Activated CD4-positive, CD25-positive, alpha-beta regulatory T cell treated with anti-CD3 and anti-CD28 coated beads, Interleukin-2, amount 50 U/mL, for 72 hours (primary cell): ENCODE data around the gene LIMS2.

ENCODE experiments used
- DNase-seq: peaks from one replicate; pipeline ENCODE4 v3.0.0; 2021

The LIMS2 gene

DNA sequence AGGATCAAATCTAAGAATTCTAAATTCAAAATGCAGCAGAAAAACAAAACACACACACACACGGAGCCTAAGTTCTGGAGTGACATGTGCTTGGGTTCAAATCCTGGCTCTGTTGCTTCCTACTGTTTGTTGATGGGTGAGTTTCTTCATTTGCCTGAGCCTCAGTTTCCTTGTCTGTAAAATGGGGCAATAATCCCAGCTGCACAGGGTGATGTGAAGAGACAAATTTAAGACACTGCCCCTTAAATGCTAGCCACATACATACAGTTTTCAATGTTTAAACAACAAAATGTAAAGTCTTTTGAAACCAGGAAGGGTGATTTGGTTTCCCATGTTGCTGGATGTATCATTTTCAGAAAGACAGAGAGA, 30.3 kb downstream of the LIMS2 start:
- no peak for DNase-seq

DNA sequence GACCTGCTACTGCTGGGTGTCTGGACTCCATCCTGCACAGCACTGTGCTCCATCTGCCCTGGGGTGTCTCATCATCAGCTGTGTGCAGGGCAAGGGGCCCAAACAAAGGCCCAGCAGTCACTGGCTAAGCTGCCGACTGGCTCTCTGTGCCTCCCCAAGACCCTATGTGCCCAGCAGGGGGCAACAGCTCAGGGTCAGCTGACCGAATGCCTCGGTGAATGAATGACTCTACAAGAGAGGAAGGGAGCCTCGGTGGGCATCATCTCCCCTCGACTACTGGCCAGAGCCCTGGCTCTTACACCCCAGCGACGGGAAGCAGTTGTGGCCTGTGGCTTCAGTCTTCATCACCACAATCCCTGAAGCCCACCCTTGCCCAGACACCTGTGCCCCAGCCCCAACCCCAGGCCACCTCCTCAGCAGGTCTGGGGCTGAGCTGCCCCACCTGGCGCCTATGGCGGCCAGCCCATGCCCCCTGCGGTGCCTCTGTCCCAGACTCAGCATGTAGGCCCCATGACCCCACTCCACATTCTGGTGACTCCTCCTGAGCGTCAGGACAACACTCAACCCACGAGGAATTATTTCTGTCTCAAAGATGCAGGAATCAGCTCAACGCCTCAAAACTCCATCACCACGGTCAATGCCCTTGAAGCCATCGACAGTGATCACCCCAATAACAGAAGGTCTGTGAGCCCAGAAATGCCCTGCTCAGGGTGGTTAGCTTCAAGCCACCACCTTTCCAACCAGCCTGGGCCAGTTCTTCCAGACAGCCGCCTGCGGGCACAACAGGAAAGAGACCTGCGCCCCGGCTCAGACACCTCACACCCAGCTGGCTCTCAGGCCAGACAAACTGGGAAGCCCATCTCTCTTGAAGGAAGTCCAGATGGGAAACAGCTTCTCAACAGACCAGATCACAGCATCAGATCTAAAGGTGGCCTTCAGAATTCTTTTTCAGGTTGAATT, 31.0 kb downstream of the LIMS2 start:
- DNase-seq = no peak

DNA sequence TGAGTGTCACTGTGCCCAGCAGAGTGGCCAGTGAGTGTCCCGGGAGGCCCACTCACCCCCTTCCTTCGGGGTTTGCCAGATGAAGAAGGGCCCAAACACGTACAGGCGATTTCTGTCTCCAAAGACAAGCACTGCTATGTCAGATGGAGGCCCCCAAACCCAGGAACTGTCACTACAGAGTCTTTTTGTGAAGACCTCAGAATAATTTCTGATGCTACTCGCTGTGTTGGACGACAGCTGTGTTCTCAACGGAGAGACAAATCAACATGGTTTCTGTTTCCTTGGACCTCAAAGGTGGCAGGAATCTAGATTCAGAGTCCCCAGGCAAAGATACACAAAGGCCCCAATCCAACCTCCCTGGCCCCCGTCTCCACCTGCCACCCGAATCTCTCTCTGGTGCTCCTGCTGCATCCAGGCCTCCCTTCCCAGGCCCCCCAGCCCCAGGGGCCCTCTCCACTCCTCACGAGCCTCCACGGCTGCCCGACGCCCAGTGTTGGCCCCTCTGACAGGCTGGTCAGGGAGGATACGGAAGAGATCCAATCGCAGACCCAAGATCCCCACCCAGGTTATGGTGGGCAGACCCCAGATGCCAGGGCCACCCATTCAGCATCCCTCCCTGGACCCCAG, 31.8 kb downstream of the LIMS2 start:
- no peak for DNase-seq

DNA sequence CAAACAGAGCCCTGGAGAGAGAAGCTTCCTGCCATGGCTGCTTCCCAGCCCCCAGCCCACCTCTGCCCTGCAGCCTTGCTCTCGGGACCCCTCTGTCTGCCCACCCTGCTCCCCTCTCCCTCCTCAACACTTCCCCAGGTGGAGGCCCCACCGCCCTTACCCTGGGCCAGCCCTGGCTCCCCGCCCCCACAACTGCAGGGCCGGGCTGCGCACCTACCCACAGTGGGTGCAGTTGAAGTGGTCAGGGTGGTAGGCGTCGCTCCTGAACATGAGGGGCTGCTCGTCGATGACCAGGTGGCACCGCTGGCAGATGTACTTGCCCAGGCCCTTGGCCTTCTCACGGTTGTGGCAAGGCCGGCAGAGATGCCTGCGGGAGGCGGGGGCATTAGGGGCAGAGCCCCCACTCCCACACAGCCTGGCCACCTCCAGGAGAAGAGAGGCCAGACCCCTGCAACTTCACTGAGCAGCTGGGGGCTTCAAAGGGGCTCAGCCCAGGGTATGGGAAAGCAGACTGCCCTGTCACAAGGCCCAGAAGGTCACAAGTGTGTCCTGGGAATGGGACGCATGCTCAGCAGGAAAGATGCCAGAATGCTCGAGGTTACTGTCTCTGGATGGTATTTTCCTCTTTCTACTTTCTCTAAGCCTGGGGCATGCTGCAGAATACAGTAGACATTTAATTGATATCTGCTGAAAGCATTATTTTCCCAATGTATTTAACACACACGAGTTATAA, 32.5 kb downstream of the LIMS2 start:
- no peak for DNase-seq

DNA sequence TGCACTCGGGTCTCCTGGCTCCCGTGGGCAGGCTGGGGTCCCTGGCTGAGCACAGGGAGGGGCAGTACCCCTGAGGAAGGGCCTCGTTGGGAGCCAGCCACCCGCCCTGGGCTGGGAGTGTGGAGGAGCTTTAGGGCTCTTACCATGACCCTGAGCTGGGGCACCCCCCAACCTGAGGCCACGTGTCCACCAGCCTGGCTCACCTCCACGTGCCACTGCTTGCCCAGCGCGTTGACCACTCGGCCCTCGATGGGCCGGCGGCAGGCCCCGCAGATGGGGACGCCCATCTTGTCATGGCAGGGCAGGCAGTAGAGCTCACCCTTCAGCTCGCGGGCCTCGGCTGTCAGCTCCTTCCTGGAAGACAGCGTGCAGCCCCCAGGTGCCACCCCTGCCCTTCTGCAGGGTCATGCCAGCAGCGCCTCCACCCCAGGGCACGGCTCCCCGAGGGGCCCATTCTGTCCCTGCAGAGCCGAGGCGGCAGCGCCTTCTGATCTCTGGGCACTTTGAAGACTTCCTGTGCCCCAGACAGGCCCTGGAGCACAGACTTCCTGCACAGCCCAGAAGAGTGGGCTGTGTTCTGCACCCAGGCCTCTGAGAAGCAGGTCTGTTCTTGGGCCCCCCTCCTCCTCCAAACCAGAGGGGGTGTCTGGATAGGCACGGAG, 33.4 kb downstream of the LIMS2 start:
- no peak for DNase-seq

DNA sequence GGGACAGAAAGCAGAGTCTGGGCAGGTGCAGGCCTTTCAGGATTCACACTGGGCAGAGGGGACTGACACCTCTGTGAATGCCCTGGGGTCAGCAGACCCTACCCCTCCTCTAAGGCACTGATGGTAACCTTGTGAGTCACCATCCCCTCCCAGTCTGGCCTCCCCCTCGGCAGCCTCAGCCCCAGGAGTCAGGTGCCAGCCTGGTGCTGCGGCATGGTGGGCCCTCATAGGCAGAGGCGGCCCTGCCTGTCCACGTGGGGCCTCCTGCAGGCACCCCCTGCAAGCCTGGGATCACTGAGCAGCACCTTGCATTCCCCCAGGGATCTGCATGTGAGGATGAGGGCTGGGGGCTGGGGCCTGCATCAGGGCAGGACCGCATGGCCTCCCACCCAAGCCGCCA, 34.2 kb downstream of the LIMS2 start:
- DNase-seq = no peak

DNA sequence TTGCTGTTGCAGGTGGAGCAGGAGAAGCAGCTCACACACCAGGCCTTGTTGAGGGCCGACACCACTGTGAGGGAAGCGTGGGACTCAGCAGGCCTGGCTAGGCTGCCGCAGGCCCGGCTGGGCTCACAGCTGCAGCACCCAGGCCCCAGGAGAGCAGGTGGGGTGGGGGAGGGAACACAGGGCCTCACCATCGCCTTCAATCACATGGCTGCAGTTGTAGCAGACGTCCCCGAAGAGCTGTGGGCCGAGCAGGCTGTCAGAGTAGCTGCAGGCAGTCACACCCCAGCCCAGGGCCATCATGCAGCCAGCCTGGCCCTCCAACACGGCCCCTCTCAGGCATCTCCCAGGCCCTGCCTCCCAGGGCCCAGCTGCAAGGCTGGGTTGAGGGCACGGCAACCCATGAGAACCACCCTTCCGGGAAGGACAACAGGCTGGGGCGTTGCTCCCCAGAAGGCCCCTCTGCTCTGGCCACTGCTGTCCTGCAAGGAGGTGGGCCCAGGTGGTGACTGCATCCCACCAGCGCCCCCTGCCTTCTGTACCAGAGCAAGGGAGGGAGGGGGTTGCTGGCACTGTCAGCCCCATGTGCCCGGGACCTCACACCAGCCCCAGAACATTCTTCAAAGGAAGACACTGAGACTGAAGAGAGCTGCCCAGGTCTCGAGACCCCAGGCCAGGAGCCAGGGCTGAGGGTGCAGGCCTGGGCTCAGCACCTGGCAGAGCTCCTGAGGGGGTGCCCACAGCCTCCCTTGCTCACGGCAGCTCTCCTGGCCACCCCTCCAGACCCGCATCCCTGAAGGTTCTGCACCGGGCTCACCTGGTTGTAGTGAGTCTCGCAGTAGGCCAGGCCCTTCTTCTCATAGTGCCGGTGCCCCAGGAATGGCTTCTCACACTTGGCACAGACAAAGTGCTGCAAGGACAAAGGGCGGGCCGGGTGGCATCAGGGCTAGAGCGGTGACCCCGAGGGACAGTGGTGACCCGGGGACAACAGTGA, 35.0 kb downstream of the LIMS2 start:
- no peak for DNase-seq

DNA sequence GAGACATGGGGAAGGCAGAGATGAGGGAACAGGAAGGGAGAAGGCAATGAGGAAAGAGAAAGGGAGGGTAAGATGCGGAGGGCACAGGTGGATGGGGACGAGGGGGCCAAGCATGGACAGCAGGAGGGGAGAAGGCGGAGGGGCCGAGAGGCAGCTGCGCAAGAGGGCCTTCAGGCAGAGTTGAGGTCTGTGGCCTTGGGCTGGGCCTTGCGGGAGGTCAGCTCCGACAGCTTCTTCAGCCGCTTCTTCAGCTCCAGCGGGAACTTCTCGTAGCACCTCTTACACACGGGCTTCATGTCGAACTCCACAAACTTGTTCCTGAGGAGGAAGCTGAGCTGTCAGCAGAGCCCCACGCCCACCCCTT, 36.2 kb downstream of the LIMS2 start:
- no peak for DNase-seq

DNA sequence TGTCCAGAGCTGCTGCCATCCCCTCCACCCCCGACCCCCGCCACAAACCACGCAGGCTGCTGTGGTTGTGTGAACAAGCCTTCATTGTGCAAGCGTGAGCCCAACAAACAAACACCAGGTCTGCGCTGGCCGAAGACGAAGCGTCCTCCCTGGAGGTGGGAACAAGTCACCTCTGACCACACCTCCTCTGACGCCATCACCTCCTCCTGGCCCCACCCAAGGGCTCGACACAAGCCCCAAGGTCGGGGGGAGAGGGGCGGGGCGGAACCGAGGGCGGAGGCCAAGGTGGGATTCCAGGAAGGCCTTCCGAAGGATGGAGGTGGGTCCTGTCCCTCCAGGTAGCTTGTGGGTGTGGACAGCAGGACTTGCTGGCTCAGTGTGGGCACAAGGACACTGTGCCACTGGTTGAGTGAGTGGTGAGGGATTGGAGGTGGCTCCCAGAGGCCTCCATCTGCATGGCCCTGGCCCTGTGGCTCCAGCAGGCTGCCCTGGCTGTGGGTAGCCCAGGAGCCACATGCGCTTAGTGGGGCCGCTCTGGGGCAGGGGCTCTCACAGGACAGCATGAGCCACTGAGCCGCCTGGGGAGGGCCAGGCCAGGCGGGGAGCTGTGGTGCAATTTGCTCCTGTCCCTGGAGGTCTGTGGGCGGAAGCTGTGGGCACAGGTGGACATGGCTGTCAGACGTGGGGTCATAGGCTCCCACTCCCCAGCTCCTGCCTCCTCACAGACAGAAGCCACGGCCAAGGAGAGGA, 36.8 kb downstream of the LIMS2 start:
- DNase-seq = no peak

DNA sequence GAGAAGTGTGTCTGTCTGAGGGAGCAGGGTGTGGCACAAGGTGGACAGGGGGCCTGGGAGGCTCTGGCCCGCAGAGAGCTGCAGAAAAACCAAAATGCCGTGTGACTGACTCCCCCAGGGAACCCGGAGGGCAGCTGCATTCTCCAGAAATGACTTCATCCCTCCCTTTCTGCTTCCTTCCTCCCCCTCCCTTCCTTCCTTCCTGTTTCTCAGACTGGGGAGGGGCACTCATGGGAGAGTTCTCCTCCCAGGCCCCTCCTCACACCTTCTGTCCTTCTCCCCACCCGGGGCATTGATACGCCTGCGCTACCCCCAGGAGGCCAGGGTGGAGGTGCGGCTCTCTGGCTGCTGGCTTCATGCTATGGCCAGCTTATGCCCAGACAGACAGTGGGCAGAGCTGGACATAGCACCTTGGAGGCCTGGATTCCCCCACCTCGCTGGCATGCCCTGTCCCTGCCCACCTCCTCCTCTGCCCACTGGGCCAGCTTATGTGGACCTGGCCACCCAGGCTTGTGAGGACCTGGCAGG, 37.5 kb downstream of the LIMS2 start:
- DNase-seq = no peak

DNA sequence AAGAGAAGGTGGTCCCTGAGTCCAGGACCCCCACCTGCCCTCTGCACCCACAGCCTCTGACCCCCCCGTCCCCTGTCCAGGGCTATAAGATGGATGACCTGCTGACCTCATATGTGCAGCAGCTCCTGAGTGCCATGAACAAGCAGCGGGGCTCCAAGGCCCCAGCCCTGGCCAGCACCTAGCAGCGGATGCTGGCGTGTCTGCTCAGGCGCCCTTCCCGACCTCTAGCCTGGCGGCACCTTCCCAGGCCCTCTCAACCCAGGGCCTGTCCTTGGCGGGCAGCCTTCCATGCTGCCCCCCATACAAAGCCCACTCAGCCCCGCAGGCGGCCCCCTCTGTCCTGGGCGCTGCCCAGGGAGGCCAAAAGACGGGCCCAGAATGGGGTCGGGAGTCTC, 38.1 kb downstream of the LIMS2 start:
- DNase-seq = no peak

DNA sequence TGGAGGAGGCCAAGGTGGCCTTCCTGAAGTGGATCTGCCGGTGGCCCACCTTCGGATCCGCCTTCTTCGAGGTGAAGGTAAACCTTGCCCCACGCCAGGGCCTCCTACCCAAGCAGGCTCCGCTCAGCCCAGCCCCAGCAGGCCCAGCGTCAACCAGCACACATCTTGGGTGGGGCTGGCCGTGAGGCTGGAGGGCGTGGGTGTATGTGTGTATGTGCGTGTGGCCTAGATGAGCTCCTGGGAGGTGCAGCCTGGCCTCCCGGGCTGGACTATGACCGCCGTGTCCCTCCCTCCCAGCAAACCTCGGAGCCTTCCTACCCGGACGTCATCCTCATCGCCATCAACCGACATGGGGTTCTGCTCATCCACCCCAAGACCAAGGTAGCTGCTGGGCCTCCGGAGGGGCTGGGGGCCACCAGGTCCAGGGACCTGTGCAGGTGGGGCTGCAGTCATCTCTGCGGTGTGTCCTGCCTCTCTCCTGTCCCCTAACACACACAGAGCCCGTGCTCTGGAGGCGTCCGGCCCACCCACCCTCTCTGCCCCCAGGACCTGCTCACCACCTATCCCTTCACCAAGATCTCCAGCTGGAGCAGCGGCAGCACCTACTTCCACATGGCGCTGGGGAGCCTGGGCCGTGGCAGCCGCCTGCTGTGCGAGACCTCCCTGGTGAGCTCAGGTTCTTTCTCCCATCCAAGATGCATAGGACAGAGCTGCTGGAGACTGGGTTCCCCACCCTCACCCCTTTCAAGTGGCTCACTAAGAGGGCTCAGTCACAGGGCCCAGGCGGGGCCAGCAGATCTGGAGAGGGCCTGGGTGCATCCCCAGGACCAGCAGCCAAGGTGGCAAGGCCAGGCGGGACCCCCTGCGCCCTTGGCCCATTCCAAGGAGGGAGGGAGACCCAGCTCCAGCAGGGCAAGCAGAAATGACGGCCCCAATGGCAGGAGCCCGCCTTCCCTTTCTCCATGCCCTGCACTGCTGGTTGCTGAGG, 38.8 kb downstream of the LIMS2 start:
- DNase-seq = no peak

DNA sequence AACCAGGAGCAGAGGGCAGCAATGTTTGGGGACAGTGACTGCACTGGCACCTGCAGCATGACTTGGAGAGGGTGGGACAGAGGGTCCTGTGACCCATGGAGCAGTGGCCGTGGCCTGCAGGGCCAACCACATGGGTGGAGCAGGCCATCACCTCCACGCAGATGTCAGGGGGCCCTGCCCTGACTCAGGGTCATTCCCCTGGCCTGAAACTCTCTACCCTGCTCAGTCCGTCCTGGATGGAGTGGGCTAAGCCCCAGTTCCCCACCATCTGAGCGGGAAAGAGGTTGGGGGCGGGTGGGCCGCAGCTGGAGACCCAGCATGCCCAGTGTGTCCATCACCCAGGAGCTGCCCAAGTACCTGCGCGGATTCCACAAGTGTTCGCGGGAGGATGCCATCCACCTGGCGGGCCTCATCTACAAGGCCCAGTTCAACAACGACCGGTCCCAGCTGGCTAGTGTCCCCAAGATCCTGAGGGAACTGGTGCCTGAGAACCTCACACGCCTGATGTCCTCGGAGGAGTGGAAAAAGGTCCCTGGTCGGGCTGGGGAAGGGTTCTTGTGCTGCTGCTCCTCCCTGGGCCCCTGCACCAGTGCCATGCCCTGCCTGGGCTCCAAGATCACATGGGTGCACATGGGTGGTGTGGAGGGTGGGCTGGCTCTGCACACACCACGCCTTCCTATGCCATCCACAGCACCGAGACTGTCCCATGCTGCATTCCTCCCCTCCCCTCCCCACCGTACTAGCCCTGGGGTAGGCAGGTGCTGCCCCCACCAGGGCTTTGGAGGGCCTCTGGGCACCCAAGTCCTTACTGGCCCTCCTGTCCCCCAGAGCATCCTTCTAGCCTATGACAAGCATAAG, 39.7 kb downstream of the LIMS2 start:
- DNase-seq = no peak

DNA sequence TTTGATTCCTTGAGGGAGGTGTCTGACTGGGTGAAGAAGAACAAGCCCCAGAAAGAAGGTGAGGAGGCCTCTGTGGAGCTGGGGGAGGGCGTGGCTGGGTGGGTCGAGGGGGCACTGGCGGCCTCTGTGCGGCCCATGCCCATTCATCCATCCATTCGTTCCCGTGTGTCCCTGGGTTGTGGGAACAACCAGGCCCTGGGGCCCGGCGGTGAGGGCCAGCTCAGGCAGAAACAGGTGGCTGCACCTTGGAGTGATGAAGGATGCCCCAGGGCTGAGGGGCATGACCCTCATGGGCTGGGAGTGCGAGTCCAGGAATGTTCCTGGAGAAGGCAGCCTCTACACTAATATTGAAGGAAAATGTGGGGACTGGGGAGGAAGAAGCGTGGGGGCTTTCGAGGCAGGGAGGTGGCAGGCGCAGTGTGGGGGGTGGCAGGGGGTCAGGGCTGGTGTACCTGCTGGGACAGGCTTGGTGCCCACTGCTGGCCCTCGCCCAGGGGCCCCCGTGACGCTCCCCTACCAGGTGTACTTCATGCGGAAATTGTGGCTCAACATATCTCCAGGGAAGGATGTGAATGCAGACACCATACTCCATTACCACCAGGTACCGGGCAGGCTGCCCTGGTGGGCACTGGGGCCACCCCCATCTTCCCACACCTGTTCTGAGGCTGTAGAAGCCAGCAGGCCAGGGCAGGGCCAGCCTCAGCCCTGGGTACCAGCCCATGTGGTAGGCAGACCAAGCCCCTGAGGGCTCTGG, 40.5 kb downstream of the LIMS2 start:
- no peak for DNase-seq

DNA sequence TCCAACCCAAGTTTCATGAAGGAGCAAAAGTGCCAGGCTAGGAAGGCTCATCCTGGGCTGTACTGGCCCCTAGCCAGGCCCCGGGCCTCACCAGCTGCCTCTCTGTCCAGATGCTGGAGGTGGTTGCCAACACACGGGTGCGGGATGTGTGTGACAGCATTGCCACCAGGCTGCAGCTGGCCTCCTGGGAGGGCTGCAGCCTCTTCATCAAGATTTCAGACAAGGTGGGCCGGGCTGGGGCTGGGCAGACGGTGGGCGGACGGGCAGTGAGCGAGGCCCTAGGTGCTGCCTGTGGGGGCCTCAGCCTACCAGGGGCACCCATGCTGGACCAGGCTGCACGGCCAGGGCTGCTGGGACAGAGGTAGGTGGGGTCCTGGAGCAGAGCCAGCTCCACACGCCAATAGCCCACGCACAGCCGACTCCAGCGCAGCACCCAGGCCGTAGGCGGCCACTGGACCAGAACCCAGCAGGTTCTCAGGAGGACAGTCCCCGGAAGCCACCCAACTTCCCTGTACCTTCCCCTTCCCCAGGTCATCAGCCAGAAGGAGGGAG, 41.2 kb downstream of the LIMS2 start:
- DNase-seq = no peak

DNA sequence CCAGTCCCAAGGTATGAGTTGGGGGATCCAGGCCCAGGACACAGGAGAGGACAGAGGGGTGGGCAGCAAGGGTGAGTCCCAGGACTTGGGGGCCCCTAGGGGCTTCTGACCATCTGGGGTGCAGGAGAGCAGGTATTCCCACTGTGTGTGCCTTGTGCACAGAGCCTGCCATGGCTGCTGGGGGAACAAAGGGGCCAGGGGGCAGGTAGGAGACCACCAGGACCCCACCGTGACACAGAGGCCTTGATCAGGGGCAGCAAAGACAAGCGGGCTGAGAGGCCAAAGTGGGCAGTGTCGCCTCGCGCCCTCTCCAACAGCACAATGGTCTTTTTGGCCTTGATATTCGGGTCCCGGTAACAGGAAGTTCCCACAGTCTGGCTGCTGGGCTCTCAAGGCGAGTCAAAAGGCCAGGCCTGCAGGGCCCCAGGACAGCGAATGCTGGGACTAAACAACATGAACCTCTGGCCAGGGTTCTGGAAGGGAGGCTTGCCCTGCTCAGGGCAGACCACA, 41.7 kb downstream of the LIMS2 start:
- DNase-seq = no peak
